Astrocyte of the spinal cord (primary cell): Measurements from ENCODE around the gene UBE3B.

ENCODE experiments used
- DNase-seq: peaks from one replicate; pipeline ENCODE4 v3.0.0; 2011; ENCODE audit warnings: low read depth, low spot score
- H3K4me3 ChIP-seq: 2 replicates; pipeline ENCODE4 v1.5.1; 2011; ENCODE audit warnings: low read depth, mild to moderate bottlenecking, low read length, moderate library complexity
- CTCF ChIP-seq: IDR thresholded peaks from 2 replicates; pipeline ENCODE4 v1.5.1; 2012; ENCODE audit warnings: low read depth, mild to moderate bottlenecking, low read length, inconsistent platforms
- in situ Hi-C: cut with HindIII; loops from 2 replicates; pipeline ENCODE4 v1.10.0; 2017; ENCODE audit warnings: low sequenced_read_pairs

UBE3B gene

DNA sequence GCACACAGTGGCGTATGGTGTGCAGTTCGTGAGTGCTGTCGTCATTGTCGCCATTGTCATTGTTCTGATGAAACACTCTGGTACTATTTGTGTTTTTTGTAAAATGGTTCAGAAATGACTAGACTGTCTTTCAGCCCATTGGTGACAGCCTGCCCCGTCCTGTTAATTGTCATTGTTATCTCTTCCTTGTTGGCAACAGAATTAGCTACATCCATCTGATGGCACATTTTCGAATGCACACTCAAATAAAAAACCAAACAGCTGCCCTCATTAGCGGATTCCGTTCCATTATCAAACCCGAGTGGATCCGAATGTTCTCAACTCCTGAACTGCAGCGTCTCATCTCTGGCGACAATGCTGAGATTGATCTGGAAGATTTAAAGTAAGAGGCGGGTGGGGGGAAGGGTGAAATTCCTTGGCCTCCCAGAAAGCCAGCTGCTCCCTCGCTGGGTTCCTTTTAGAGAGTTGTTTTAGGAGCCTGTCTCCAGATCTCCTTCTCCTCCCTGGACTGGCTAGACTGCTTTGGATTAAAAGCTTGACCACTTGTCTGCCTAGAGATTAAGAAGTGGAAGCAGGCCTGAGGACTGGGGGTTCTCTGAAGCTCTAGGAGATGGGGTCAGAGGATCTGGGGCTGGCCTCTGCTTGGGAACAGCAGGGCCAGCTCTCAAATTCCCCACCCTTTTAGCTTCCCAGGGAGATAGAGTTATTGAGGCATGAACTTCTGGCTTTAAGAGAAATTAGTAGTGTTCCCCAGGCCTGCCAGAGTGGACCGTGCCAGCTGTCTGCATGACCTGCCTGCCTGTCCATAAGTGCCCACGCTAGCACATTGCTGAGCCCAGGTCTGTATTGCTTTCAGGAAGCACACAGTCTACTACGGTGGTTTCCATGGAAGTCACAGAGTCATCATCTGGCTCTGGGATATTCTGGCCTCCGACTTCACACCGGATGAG lies 52.5 kb downstream of the UBE3B start:
- H3K4me3 ChIP-seq = no peak overlapping the region
- DNase-seq = no peak
- TF ChIP-seq CTCF = no peak
- in situ Hi-C loops = no loop called here

GRCh38 chr12:109531411-109531810 lies 54.0 kb downstream of the UBE3B start:
- TF ChIP-seq CTCF = no peak
- no peak for DNase-seq
- in situ Hi-C loops = no loop called here
- H3K4me3 ChIP-seq = no peak overlapping the region

DNA sequence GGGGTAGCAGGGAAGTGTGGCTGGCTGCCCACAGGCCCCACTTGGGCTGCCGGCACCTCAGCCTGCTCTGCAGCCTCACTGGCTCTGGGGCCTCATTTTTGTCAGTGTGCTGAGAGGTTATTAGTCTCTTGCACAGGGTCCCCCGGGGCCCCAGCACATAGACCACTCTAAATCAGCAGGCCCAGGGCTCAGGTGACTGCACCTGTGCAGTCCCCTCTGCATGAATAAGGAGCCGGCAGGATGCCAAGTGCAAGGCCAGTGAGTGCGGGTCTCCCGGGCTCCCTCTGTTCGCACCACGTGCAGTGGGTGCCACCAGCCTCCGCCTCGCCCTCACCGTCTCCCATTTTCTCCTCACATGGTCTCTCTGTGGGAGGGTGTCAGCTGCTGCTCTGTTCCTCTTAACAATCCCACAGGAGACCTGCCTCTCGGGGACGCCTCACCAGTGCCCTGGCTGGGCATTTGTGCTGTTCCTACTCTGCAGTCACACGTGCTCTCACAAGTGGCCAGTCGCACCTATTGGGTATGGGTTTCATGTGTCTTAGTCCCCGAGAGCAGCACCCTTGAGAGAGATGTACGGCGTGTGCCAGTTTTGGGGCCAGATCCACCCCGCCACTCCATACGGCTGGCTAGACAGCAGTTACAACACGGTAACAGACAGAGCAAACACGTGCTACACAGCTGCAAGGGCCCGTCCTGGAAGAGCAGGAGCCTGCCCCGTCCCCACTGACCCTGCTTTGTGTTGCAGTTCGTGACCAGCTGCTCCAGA lies 55.5 kb downstream of the UBE3B start:
- no peak for DNase-seq
- TF ChIP-seq CTCF = no peak
- in situ Hi-C loops = no loop called here
- no peak overlapping the region for H3K4me3 ChIP-seq

DNA sequence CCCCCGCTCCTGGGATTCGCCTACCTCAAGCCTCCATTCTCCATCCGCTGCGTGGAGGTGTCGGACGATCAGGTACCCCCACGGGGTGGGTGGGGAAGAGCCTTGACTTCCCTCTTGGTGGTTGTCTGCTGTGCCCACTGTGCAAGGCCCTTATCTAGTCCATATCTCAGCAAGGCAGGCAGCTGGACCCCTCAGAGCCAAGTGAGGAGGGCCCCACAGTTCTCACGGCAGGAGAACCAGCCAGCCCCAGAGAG lies 56.0 kb downstream of the UBE3B start:
- DNase-seq = no peak
- H3K4me3 ChIP-seq = no peak overlapping the region
- in situ Hi-C loops = no loop called here
- TF ChIP-seq CTCF = no peak

- in situ Hi-C loops = no loop called here
- H3K4me3 ChIP-seq = no peak overlapping the region
- DNase-seq = no peak
- no peak for TF ChIP-seq CTCF
These were observed 57.0 kb downstream of the UBE3B start for GRCh38 chr12:109534456-109534855.

- TF ChIP-seq CTCF = no peak
- no peak overlapping the region for H3K4me3 ChIP-seq
- in situ Hi-C loops = no loop called here
- DNase-seq = no peak
These were observed 57.9 kb downstream of the UBE3B start for GRCh38 chr12:109535231-109535862.
